ENCODE results near the gene FAM25A. TPM values are rescaled to one million over a fixed set of nuclear protein-coding genes. Genes with fewer than 3 reads are reported as not detected.

FAM25A gene
- total RNA-seq, 1 donor from 2014 or later = not detected

GRCh38 chr10:87060280-87060928 lies 40.3 kb downstream of the FAM25A start:
- intact Hi-C loops (cut with micrococcal nuclease) = no loop called here

- intact Hi-C loops (cut with micrococcal nuclease) = no loop called here
These were observed 44.6 kb downstream of the FAM25A start for GRCh38 chr10:87064651-87065050.

GRCh38 chr10:87066178-87066577 lies 46.1 kb downstream of the FAM25A start:
- intact Hi-C loops (cut with micrococcal nuclease) = no loop called here

GRCh38 chr10:87066865-87067264 lies 46.8 kb downstream of the FAM25A start:
- intact Hi-C loops (cut with micrococcal nuclease) = no loop called here

- intact Hi-C loops (cut with micrococcal nuclease) = no loop called here
These were observed 48.2 kb downstream of the FAM25A start for GRCh38 chr10:87068281-87068680.

GRCh38 chr10:87072449-87072848 lies 52.4 kb downstream of the FAM25A start:
- intact Hi-C loops (cut with micrococcal nuclease) = no loop called here

Other genes starting within 250 kb of the FAM25A start
- not detected in 2 replicates for gene MMRN2, start 62.7 kb upstream of the FAM25A start, total RNA-seq
- gene SNCG, start 61.7 kb upstream of the FAM25A start, total RNA-seq = not detected in 2 replicates
- gene ADIRF, start 51.8 kb upstream of the FAM25A start, total RNA-seq = not detected in 2 replicates
- gene GLUD1, start 74.5 kb downstream of the FAM25A start, total RNA-seq = 99.2 and 99.7 TPM in 2 replicates
- gene SHLD2, start 74.9 kb downstream of the FAM25A start, total RNA-seq = 36.6 and 37.1 TPM in 2 replicates
- 0.18 and 0.50 TPM in 2 replicates for gene NUTM2A, start 205.2 kb downstream of the FAM25A start, total RNA-seq